ENCODE measurements around the gene TSPAN10. TPM values are rescaled to one million over a fixed set of nuclear protein-coding genes. Genes with fewer than 3 reads are reported as not detected.
"Not testable (repeated sequence)": the region's sequence is repeated elsewhere in the genome, so short reads cannot be mapped to it uniquely, and the experiment has no call there.

Gene TSPAN10
- total and polyA plus RNA-seq, 4 donors = 0.17 to 0.84 (median 0.29) TPM

DNA sequence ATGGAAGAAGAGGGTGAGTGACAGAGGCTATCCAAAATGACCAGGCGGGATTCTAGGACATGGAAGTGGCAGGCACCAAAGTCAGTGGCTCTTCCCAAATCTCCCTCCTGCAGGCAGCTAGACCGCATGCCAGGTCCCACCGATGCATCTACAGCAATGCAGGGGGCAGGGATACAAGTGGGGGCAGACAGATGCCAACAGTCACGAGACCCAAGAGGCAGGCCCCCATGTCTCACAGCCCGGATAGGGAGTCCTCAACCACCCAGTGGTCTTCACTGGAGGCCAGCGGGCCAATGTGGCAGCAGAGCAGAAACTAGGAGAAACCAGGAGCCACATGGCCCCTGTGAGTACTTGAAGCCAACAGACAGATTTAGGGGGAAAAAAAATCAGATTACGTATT is 20.1 kb upstream of the TSPAN10 start:
- Histone ChIP-seq H3K36me3 (ENCODE audit: control insufficient read depth in 4 of 4, insufficient read depth in 3 of 4, low read depth in 1 of 4, low read length in 3 of 4) (peaks cover 14 to 46% (median 36%) of the 10 kb centered on the region in 4 donors), H3K27me3 (ENCODE audit: control insufficient read depth in 4 of 4, insufficient read depth in 4 of 4, low read length in 3 of 4) (no peaks in the 10 kb centered on the region), H3K4me3 (ENCODE audit: low read depth in 1 of 3, low read length in 3 of 3) (no peak overlapping the region), H3K9ac (ENCODE audit: low read depth in 1 of 2, low read length in 2 of 2) (no peak overlapping the region), H3K9me3 (ENCODE audit: control insufficient read depth in 4 of 4, low read length in 3 of 4) (no peaks in the 10 kb centered on the region), H3K4me1 (ENCODE audit: control insufficient read depth in 4 of 4, insufficient read depth in 4 of 4, low read length in 3 of 4) (peaks cover 2 to 15% (median 9%) of the 10 kb centered on the region in 4 donors), H3K27ac (ENCODE audit: low read depth in 1 of 2, low read length in 2 of 2) (no peak overlapping the region)
- no peak for DNase-seq (ENCODE audit: low spot score)
- 48% methylated on average over 7 of the region's 7 CpGs for WGBS
- no peak for TF ChIP-seq HNF4A (conservative IDR thresholded peaks at IDR 0.05)

DNA sequence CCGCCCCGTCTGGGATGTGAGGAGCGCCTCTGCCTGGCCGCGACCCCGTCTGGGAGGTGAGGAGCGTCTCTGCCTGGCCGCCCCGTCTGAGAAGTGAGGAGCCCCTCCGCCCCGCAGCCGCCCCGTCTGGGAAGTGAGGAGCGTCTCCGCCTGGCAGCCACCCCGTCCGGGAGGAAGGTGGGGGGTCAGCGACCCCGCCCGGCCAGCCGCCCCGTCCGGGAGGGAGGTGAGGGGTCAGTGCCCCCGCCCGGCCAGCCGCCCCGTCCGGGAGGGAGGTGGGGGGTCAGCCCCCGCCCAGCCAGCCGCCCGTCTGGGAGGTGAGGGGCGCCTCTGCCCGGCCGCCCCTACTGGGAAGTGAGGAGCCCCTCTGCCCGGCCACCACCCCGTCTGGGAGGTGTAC is 18.7 kb upstream of the TSPAN10 start:
- peaks cover 15 to 34% (median 28%) of the 10 kb centered on the region in 4 donors for H3K36me3 ChIP-seq (ENCODE audit: control insufficient read depth in 4 of 4, insufficient read depth in 3 of 4, low read depth in 1 of 4, low read length in 3 of 4)
- H3K9ac ChIP-seq (ENCODE audit: low read depth in 1 of 2, low read length in 2 of 2); H3K9me3 ChIP-seq (ENCODE audit: control insufficient read depth in 4 of 4, low read length in 3 of 4); H3K4me3 ChIP-seq (ENCODE audit: low read depth in 1 of 3, low read length in 3 of 3); H3K27ac ChIP-seq (ENCODE audit: low read depth in 1 of 2, low read length in 2 of 2); DNase-seq (ENCODE audit: low spot score); H3K27me3 ChIP-seq (ENCODE audit: control insufficient read depth in 4 of 4, insufficient read depth in 4 of 4, low read length in 3 of 4): not testable (repeated sequence)
- H3K4me1 ChIP-seq (ENCODE audit: control insufficient read depth in 4 of 4, insufficient read depth in 4 of 4, low read length in 3 of 4) = peaks cover 7 to 22% (median 11%) of the 10 kb centered on the region in 4 donors
- 94% methylated on average over 29 of the region's 36 CpGs for WGBS

DNA sequence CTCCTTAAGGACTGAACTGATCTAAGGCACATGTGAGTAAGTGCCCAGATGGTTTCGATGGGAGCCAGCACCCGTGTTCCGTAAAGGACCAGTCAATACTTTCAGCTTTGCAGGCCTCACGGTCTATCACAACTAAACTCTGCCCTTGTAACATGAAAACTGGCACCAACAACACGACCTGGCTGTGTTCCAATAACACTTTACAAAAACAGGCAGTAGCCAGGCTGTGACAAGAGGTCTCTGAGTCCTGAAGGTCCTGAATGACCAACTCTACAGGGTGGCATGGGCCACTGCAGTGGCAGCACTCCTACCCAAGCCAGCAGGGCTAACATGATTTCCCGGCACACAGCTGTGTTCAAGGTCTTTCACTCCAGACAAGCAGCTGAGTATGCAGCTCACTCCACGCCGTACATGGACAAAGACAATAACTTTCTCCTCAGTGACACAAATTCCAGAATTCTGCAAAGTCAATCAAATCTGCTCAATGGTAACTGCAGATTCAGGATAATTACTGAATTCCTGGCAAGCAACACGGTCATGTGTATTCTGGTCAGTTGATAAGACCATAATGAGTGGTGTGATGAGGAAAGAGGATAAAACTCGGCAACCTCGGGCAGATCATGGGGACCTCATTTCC is 15.4 kb upstream of the TSPAN10 start:
- TF ChIP-seq HNF4A (conservative IDR thresholded peaks at IDR 0.05) = peak in 1 of 2 donors; percentile 55
- peak in 1 of 2 donors; percentile 5 for TF ChIP-seq RAD21 (IDR thresholded peaks at IDR 0.05)
- TF ChIP-seq, protein P1, sequence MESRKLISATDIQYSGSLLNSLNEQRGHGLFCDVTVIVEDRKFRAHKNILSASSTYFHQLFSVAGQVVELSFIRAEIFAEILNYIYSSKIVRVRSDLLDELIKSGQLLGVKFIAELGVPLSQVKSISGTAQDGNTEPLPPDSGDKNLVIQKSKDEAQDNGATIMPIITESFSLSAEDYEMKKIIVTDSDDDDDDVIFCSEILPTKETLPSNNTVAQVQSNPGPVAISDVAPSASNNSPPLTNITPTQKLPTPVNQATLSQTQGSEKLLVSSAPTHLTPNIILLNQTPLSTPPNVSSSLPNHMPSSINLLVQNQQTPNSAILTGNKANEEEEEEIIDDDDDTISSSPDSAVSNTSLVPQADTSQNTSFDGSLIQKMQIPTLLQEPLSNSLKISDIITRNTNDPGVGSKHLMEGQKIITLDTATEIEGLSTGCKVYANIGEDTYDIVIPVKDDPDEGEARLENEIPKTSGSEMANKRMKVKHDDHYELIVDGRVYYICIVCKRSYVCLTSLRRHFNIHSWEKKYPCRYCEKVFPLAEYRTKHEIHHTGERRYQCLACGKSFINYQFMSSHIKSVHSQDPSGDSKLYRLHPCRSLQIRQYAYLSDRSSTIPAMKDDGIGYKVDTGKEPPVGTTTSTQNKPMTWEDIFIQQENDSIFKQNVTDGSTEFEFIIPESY (IDR thresholded peaks at IDR 0.05) = no peak
- peak; percentile 38 for TF ChIP-seq YY1 (IDR thresholded peaks at IDR 0.05)
- TF ChIP-seq, protein P2, sequence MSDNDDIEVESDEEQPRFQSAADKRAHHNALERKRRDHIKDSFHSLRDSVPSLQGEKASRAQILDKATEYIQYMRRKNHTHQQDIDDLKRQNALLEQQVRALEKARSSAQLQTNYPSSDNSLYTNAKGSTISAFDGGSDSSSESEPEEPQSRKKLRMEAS (IDR thresholded peaks at IDR 0.05) = peak; percentile 70
- TF ChIP-seq RXRA (IDR thresholded peaks at IDR 0.05) = peak in 1 of 2 donors; percentile 55
- no peak for TF ChIP-seq FOXA2 (IDR thresholded peaks at IDR 0.05)
- peak; percentile 8 for TF ChIP-seq SP1 (IDR thresholded peaks at IDR 0.05)
- TF ChIP-seq GABPA (IDR thresholded peaks at IDR 0.05 in 1 of 2, conservative IDR thresholded peaks at IDR 0.05 in 1 of 2) = peak in 1 of 2 donors; percentile 46
- peaks cover 21 to 43% (median 36%) of the 10 kb centered on the region in 4 donors for H3K36me3 ChIP-seq (ENCODE audit: control insufficient read depth in 4 of 4, insufficient read depth in 3 of 4, low read depth in 1 of 4, low read length in 3 of 4)
- H3K9ac ChIP-seq (ENCODE audit: low read depth in 1 of 2, low read length in 2 of 2) = no peak overlapping the region
- peaks cover 7 to 17% (median 11%) of the 10 kb centered on the region in 4 donors for H3K4me1 ChIP-seq (ENCODE audit: control insufficient read depth in 4 of 4, insufficient read depth in 4 of 4, low read length in 3 of 4)
- WGBS = 33% methylated on average over 11 of the region's 11 CpGs
- no peaks in the 10 kb centered on the region for H3K9me3 ChIP-seq (ENCODE audit: control insufficient read depth in 4 of 4, low read length in 3 of 4)
- no peak overlapping the region for H3K4me3 ChIP-seq (ENCODE audit: low read depth in 1 of 3, low read length in 3 of 3)
- H3K27ac ChIP-seq (ENCODE audit: low read depth in 1 of 2, low read length in 2 of 2) = no peak overlapping the region
- DNase-seq (ENCODE audit: low spot score) = no peak
- no peaks in the 10 kb centered on the region for H3K27me3 ChIP-seq (ENCODE audit: control insufficient read depth in 4 of 4, insufficient read depth in 4 of 4, low read length in 3 of 4)

DNA sequence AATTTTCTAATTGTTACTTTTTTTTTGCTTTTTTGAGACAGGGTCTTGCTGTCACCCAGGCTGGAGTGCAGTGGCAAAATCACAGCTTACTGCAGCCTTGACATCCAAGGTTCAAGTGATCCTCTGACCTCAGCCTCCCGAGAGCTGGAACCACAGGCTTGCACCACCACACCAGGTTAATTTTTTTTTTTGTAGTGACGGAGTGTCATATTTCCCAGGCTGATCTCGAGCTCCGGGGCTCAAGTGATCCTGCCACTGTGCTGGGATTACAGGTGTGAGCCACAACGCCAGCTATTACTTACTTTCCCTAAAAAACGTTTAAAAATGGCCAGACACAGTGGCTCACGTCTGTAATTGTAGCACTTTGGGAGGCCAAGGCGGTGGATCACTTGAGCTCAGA is 6.7 kb upstream of the TSPAN10 start:
- WGBS = 87% methylated on average over 8 of the region's 8 CpGs
- H3K27ac ChIP-seq (ENCODE audit: low read depth in 1 of 2, low read length in 2 of 2) = no peak overlapping the region
- H3K4me1 ChIP-seq (ENCODE audit: control insufficient read depth in 4 of 4, insufficient read depth in 4 of 4, low read length in 3 of 4) = peaks cover 3 to 11% (median 4%) of the 10 kb centered on the region in 4 donors
- TF ChIP-seq FOXA1 (IDR thresholded peaks at IDR 0.05) (no peak), EGR1 (IDR thresholded peaks at IDR 0.05; ENCODE audit: low read depth in 2 of 2) (no peak), HNF4G (IDR thresholded peaks at IDR 0.05) (no peak), FOXA2 (IDR thresholded peaks at IDR 0.05) (no peak), NR2F2 (IDR thresholded peaks at IDR 0.05) (no peak), TAF1 (conservative IDR thresholded peaks at IDR 0.05) (no peak), YY1 (IDR thresholded peaks at IDR 0.05) (no peak), HNF4A (conservative IDR thresholded peaks at IDR 0.05) (no peak), GABPA (IDR thresholded peaks at IDR 0.05 in 1 of 2, conservative IDR thresholded peaks at IDR 0.05 in 1 of 2) (no peak), JUND (IDR thresholded peaks at IDR 0.05) (no peak), RXRA (IDR thresholded peaks at IDR 0.05) (no peak)
- TF ChIP-seq, protein P3, sequence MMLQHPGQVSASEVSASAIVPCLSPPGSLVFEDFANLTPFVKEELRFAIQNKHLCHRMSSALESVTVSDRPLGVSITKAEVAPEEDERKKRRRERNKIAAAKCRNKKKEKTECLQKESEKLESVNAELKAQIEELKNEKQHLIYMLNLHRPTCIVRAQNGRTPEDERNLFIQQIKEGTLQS (IDR thresholded peaks at IDR 0.05) = no peak
- no peak for DNase-seq (ENCODE audit: low spot score)
- H3K4me3 ChIP-seq (ENCODE audit: low read depth in 1 of 3, low read length in 3 of 3) = no peak overlapping the region
- no peak overlapping the region for H3K9ac ChIP-seq (ENCODE audit: low read depth in 1 of 2, low read length in 2 of 2)
- H3K36me3 ChIP-seq (ENCODE audit: control insufficient read depth in 4 of 4, insufficient read depth in 3 of 4, low read depth in 1 of 4, low read length in 3 of 4) = peaks cover 8 to 30% (median 19%) of the 10 kb centered on the region in 4 donors
- no peaks in the 10 kb centered on the region for H3K27me3 ChIP-seq (ENCODE audit: control insufficient read depth in 4 of 4, insufficient read depth in 4 of 4, low read length in 3 of 4)
- no peaks in the 10 kb centered on the region for H3K9me3 ChIP-seq (ENCODE audit: control insufficient read depth in 4 of 4, low read length in 3 of 4)

All from liver (tissue), 9 donors.